ENCODE data around the gene HAAO. TPM values are rescaled to one million over a fixed set of nuclear protein-coding genes. Genes with fewer than 3 reads are reported as not detected.

Gene HAAO
- total RNA-seq, 1 donor from 2014 or later = 14.3 TPM

DNA sequence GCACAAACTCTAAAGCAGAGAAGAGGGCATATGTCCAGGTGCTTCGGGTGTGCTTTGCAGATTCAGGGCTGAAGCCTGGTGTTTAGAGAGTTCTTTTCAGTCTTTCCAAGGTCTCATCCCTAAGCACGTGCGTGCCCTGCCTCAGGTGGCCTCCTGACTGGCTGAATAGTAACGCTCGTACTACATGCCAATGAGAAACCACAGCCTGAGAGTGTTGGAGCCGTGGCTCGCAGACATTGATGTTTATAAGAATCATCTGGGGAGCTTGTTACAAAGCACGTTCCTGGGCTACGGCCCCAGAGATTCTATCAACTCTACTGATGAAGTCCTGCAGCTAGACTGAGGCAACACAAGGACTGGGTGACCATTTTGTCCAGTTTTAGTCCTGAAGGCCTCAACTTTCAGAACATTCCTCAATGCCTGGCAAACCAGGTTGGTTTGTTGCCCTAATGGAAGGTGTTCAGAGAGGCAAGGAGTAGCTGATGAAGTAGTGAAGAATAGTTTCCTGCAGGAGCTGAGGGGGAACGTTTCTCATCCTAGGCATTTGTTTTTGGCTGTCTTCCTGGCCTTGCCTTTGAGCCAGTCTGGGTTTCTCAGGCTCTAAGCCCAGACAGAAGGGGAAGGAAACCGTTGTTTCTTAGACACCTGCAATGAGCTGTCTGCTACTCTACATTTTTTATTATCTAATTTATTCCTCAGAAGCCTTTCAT is 31.5 kb upstream of the HAAO start:
- no peak for DNase-seq (ENCODE audit: low spot score)
- intact Hi-C loops (cut with DNase I) = no loop called here
- no peak for ATAC-seq

DNA sequence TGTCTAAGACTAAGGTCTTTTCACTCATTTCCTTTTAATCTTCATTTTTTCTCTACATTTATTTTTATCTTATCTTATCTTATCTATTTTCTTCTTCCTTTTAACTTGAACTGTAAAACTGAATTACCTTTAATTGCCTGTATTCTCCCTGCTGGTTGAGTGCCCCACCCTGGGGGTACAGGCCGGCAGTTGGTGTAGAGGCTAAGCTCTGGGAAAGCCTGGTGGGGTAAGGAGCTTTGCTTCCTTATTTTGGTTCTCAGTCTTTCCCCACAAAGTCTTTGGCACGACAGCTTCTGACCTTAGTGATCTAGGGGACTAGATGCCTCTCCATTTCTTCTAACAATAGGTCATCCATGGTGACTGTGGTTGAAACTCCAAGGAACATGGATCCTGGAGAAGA is 26.8 kb upstream of the HAAO start:
- intact Hi-C loops (cut with DNase I) = no loop called here
- DNase-seq (ENCODE audit: low spot score) = no peak
- no peak for ATAC-seq

DNA sequence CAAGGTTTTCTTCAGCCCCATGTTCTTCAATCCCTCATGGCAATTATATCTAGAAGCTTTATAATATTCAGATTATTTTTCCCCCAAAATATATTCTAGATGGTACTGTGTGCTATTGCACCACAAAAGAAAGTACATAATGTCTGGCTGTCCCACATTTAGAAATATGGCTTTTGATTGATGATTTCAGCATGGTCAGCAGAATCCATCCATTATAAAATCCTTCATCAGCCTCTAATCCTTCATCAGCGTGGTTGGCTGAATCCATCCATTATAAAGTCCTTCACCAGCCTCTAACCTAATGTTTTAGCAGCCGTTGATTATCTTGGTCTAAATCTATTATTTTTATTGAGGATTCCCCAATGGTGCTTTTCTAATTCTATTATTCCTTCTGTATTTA is 23.3 kb upstream of the HAAO start:
- ATAC-seq = no peak
- no peak for DNase-seq (ENCODE audit: low spot score)
- intact Hi-C loops (cut with DNase I) = no loop called here

DNA sequence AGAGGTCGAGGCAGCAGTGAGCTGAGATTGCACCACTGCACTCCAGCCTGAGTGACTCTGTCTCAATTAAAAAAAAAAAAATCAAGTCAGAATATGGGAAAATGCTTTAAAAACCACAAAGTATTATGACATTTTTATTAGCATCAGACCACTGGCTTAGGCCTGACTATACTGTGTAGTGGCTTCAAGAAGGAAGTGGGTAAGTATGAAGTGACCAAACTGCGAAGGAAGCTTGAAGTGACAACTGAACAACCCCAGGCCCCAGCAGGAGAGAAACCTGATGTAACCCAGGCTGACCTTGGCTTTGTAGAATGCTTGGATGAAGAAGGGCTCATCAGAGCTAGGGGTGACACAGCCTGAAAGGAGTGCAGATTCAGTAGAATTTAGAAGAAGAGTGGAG is 21.4 kb upstream of the HAAO start:
- ATAC-seq (no peak), DNase-seq (ENCODE audit: low spot score) (no peak)
- intact Hi-C loops (cut with DNase I) = no loop called here

DNA sequence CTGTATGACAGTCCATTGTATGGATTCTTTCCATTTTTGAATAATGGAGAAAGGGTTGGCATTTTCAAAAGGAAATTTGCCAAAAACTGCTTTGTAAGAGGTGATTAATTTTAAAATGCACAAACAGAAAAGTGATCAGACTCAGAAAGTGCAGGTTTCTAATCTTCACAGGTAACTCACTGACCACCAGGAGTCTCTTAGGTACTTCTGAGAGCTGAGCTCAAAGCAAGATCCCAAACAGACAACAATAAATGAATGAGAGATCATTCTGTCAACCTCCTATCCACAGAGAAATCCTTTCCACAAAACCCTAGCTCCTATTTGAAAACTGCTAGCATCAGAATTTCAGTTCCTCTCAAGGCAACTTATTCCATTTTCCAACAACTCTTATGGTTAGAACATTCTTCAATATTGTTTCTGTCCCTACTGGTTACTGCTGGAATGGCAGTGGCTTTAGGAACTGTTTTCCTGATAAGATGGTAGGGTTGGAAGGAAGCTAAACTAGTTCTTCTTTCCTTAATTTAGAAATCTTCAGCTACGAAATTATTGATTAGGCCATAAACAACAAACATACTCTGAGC is 20.6 kb upstream of the HAAO start:
- ATAC-seq (no peak), DNase-seq (ENCODE audit: low spot score) (no peak)
- intact Hi-C loops (cut with DNase I) = no loop called here

DNA sequence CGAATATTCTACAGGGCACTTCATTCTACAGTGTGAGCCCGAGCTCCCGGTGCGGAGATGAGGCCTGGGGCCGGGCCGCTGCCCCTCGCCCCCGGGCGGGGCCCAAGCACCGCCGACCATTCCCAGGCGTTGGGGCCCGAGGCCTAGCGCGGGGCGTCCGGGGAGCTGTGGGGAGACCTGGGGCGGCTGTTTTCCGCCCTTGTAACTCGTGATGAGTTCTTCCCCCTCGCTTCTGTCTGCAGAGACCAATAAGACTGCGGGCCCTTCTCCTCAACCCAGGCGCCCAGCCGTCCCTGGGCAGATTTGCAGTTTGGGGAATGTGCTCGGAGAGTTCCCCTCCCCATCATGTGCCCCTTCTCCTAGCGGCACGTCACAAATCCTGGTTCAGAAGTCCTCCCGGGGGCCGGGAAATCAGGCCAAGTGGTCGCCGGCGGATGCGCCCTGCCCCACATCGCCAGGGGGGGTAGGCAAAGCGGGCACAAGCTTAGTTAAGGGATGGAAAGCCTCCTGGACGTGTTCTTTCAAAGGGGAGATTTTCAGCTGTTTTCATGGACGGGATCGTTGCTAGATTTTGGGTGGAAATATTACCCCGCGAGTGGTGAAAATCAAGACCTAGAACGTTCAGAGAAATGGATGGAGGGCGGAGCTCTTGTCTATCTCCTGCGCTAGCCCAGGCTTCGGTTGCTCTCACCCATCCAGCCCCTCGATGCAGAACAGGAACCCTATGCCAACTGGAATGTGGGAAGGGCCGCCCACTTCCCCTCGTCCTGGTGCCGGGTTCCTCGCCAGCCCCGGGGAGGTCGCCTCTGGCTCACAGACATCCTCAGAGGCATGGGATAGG is 18.8 kb upstream of the HAAO start:
- ATAC-seq (peak; percentile 61), DNase-seq (ENCODE audit: low spot score) (peak; percentile 82)
- intact Hi-C loops (cut with DNase I) = no loop called here

DNA sequence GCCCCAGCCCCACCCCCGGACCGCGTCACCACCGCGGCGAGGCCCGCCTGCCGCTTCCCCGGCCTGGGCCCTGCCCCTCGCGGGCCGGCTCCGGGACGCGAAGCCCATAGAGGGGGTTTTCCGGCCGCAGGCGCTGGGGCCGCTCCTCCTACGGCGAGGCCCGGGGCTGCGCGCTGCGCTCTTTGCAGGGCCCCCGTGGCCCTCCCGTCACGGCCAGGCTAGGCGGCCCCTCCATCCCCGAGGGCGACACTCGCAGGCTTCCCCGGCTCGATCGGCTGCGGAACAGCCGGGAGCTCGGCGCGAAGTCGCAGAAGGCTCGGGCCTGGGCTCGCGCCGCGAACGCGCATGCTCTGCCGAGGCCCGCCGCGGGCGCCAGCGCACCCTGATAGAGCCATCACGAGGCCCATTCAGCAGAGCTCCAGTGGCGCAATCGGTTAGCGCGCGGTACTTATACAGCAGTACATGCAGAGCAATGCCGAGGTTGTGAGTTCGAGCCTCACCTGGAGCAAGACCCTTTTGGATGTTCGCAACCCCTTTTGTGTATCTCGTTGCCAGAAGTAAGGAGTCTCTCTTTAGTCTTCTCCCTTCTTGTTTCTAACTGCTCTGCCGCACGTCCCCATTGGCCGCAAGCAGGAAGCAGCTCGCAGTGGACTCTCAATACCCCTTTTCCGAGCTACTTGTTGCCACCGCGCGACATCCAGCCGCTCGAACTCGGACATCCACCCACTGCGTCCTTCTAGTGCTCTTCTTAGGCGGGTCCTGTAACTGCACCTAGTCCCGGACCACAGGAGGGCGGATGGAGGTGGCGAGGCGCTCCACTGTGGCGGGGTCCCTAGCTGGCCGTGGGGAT is 18.0 kb upstream of the HAAO start:
- intact Hi-C loops (cut with DNase I) = no loop called here
- DNase-seq (ENCODE audit: low spot score) (peak; percentile 98), ATAC-seq (peak; percentile 93)

DNA sequence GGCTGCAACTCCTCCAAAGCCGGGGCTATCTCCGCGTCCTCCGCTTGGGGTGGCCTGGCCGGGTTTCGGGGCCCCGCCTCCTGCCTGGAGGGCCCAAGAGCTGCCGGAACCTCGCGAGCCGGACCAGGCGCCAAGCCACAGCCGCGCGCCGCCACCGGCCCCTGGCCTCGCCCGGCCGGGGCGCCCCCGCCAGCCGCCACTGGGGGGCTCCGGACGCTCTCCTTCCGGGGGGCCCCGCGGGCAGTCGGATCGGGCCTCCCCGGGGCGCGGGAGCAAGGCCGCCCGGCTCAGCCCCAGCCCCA is 17.4 kb upstream of the HAAO start:
- intact Hi-C loops (cut with DNase I) = no loop called here
- peak; percentile 92 for DNase-seq (ENCODE audit: low spot score)
- peak; percentile 62 for ATAC-seq

DNA sequence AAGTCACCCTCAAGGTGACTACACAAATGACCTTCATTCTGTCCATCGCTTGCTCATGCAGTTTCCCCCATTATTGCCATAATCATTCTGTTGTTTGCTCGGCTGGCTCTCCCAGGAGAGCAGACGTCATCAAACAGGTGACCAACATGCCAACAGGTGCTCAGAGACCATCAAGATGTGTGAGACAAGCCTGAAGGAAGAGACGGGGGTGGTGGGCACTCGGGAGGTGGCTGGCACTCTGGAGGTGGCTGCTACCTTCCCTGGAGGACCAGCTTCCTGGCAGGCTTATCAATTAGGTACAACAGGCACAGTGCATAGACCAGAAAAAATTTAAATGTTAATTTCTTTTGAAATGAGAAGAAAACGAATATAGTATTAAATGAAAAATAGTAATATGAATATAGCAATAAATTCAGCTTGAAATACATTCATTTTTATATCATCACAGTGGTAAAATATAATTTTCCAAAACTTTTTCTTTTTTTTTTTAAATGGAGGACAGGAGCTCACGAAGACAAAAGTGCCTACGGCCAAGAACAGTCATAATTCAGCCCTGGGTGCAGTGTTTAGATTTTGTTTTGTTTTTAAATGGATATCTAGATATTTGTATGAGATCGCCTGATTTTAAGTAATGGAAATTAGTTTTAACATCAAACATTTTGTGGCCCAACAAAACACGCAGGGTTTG is 16.9 kb upstream of the HAAO start:
- ATAC-seq (no peak), DNase-seq (ENCODE audit: low spot score) (no peak)
- intact Hi-C loops (cut with DNase I) = no loop called here

DNA sequence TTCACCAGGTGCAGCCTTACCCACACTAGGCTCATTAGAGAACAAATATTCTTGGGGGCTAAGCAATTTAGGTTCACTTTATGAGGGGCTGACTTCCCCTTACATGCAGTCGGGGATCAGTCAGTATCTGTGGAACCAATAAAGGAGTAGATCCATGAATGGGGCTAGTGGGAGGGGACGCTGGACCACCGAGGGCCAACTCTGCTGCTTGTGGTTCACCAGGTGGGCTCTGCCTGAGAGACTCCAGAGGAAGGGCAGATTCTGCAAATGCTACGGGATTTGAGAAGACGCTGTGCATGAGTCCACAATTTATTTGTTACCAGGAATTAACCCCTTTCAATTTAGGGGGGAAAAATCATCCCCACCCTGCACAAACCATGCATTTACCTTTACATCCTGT is 15.9 kb upstream of the HAAO start:
- intact Hi-C loops (cut with DNase I) = no loop called here
- no peak for ATAC-seq

DNA sequence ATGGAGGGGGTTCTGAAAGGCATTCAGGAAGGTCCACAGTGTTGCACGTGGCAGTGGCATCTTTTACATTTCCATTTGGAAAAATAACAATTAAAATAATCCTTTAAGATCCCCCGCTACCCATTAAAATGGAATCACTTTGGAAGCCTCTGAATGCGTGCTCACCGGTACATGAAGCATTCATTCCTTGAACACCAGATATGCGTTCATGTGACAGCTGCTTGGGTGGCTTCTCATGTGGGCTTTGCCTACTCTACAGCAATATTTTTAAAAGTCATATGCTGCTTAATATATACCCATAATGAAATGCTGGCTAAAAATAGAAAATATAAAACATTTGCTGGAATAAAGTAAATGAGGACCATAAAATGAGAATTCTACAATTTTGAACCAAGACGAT is 14.4 kb upstream of the HAAO start:
- ATAC-seq = no peak
- intact Hi-C loops (cut with DNase I) = no loop called here
- no peak for DNase-seq (ENCODE audit: low spot score)

More for the DNA sequence above, 15.9 kb upstream of the HAAO start:
- DNase-seq (ENCODE audit: low spot score) = no peak

DNA sequence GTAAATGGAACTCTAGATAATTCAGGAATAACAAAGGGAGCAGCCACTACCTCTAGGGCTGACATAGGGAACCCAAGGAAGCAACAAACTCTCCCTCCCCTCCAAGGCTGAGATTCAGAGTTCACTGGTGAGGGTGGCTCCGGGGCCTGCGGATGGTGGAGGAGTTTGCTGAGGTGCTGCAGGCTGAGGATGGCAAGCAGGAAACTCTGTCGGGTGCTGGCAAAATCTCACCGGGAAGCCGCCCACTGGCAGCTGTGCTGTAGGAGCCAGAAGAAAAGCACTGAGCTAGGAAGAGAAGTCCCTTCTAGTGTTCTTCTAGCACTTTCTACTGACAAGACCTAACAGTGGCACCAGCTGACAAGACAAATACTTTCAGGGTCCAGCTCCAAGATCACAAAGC is 12.5 kb upstream of the HAAO start:
- no peak for ATAC-seq

DNA sequence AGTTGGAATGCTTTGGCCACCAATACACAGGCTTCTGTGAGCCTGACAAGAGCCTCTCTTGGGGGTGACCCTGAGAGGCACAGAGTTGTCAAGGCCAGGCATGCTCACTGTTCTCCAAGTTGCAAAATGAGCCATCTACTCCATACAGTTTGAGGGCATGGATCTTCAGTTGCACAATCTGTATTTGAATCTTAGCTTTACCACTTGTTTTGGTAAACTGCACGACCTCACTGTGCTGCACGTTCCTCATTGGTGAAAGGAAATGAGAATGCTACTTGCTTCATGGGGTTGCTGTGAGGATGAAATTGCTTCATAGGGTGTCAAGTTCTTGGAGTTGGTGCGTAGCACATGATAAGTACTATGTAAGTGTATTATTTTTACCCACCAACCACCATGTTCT is 12.0 kb upstream of the HAAO start:
- DNase-seq (ENCODE audit: low spot score) (no peak), ATAC-seq (no peak)
- intact Hi-C loops (cut with DNase I) = no loop called here

More for the DNA sequence above, 12.5 kb upstream of the HAAO start:
- intact Hi-C loops (cut with DNase I) = no loop called here
- no peak for DNase-seq (ENCODE audit: low spot score)

DNA sequence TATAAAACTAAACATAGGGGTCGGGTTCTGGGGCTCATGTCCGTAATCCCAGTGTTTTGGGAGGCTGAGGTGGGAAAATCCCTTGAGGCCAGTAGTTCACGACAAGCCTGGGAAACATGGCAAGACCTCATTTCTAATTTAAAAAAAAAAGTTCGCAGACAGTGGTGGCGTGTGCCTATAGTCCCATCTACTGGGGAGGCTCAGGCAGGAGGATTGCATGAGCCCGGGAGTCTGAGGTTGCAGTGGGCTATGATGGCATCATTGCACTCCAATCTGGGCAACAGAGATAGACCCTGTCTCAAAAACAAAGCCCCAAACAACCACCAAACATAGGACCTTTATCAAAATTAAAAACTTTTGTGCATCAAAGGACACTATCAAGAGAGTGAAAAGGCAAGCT is 9.8 kb upstream of the HAAO start:
- intact Hi-C loops (cut with DNase I) = no loop called here
- DNase-seq (ENCODE audit: low spot score) (no peak), ATAC-seq (no peak)

DNA sequence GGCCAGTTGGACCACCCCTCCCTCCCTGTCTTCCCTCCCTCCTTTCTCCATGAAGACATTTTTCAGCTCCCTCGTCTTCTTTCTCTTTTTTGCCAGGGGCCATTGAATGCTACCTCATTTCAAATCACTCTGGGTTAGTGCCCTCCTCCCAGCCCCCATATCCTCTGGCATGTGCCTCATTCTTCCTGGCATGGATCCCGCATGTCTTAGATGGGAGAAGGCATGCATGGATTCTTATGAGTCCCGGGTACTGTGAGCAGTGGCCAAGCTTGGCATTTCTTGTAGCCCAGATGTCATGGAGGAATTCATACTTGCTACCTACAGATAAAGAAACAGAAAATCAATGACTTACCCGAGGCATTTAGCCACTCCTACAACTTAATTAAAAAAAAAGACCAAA is 9.0 kb upstream of the HAAO start:
- peak; percentile 31 for ATAC-seq
- DNase-seq (ENCODE audit: low spot score) = no peak
- intact Hi-C loops (cut with DNase I) = no loop called here

DNA sequence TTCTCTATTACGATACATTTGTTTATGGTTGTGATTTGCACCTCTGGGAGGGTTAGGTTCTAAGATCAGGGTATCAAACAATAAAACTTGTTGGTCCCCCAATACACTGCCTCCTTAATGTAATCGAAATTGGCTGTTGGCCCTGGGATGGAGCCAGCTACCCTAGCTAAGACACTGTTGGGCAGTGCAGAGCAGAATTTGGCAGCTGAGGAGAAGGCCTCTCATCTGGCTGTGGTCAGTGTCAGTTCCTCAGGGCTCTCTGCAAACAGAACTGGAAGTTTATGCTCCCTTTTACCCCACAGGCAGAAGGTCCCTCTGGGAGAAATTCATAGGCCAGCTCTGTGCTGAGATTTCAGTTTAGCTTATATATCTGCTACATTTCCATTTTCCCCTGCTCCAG is 8.6 kb upstream of the HAAO start:
- ATAC-seq = peak; percentile 77
- no peak for DNase-seq (ENCODE audit: low spot score)
- intact Hi-C loops (cut with DNase I) = no loop called here

DNA sequence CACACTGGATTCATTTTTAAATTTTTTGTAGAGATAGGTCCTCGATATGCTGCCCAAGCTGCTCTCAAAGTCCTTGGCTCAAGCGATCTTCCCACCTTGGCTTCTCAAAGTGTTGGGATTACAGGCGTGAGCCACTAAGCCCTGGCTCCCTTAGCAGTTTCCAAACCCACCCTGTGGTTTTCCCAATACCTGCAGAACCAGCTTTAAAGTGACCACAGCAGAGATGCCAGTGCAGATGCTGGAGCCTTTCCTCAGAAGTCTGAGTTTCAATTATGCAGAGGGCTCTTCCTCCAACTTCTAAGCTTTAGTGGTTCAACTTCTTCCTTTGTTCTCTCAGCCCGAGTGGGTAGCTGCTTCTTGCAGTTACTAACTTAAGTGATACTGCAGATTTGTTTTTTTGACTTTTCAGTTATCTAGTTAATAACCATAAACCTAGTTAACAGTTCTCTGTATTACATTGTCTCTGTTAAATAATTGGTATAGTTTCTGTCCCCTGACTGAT is 8.1 kb upstream of the HAAO start:
- no peak for DNase-seq (ENCODE audit: low spot score)
- no peak for ATAC-seq
- intact Hi-C loops (cut with DNase I) = no loop called here

DNA sequence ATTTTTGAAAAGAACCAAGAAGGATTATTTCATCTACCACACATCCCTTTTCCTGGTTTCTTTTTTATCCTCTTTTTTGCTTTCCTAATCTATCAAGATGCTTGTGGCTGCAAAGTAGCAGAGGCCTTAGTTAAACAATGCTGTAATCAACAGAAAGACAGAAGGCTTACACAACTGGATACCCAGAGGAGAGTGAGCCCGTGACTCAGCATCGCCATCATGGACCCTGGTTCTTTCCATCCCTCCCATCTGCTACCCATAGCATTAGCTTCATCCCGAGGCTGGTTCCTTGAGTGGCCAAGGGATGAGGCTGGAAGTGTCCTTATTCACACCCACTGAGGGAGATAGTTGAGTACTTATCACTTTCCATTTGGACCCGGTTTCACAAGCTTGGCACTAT is 7.5 kb upstream of the HAAO start:
- no peak for DNase-seq (ENCODE audit: low spot score)
- intact Hi-C loops (cut with DNase I) = no loop called here

DNA sequence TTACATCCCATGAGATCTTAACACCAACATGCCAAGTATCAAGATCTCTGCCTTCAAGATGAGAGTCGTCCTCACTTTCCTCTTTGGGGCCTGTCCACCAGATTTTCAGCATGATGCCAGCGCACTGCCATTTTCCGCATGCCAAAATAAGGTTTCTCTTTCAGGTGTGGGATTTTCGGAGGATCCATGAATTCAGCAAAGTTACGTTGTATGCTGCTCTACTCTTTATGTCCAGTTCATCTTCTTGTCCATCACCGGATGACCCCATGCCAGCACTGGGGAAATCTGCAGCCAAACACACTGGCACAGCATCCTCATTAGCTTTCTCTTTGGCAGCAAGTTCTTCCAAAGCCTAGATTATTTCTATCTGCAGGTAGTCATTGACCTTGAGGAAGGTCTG is 4.9 kb upstream of the HAAO start:
- intact Hi-C loops (cut with DNase I) = no loop called here
- DNase-seq (ENCODE audit: low spot score) (no peak), ATAC-seq (no peak)

More for the DNA sequence above, 7.5 kb upstream of the HAAO start:
- ATAC-seq = no peak

All from sciatic nerve (tissue), 2 donors.